IMR-90 (cell line): ENCODE results near the gene OR7A17.

Source experiments
- BHLHE40 ChIP-seq: fragments of 150-350 bp; IDR thresholded peaks from 2 replicates; pipeline ENCODE4 v1.6.1; 2016; ENCODE audit warnings: mild to moderate bottlenecking, low read depth, low read length
- CEBPB ChIP-seq: IDR thresholded peaks from 2 replicates; pipeline ENCODE4 v1.6.1; 2012; ENCODE audit warnings: low read depth, low read length, improper control_type of control experiment
- CTCF ChIP-seq: conservative IDR thresholded peaks from 2 replicates; pipeline ENCODE4 v1.5.1; 2012; ENCODE audit warnings: mild to moderate bottlenecking, low read depth, low read length, improper control_type of control experiment
- ELK1 ChIP-seq: fragments of 150-350 bp; IDR thresholded peaks from 2 replicates; pipeline ENCODE4 v1.6.1; 2016; ENCODE audit warnings: low read depth, mild to moderate bottlenecking, low read length, moderate library complexity, borderline replicate concordance
- MAFK ChIP-seq: IDR thresholded peaks from 2 replicates; pipeline ENCODE4 v1.6.1; 2012; ENCODE audit warnings: low read depth, low read length, improper control_type of control experiment
- MXI1 ChIP-seq: IDR thresholded peaks from 2 replicates; pipeline ENCODE4 v1.6.1; 2012; ENCODE audit warnings: low read depth, mild to moderate bottlenecking, low read length, moderate library complexity, borderline replicate concordance
- POLR2A ChIP-seq: IDR thresholded peaks from 2 replicates; pipeline ENCODE4 v1.6.1; 2012; ENCODE audit warnings: mild to moderate bottlenecking, low read depth, low read length
- RAD21 ChIP-seq: IDR thresholded peaks from 2 replicates; pipeline ENCODE4 v1.6.1; 2012; ENCODE audit warnings: low read length, improper control_type of control experiment
- SMC3 ChIP-seq: fragments of 150-350 bp; IDR thresholded peaks from 2 replicates; pipeline ENCODE4 v1.6.1; 2016; ENCODE audit warnings: low read depth, mild to moderate bottlenecking, antibody characterized with exemption, low read length, moderate library complexity
- USF2 ChIP-seq: fragments of 150-350 bp; IDR thresholded peaks from 2 replicates; pipeline ENCODE4 v1.6.1; 2017; ENCODE audit warnings: mild to moderate bottlenecking, antibody characterized with exemption, low read length, low read depth

GRCh38 chr19:14843578-14843977, 42.4 kb downstream of the OR7A17 start:
- TF ChIP-seq CTCF (no peak), POLR2A (no peak), CEBPB (no peak), USF2 (no peak), SMC3 (no peak), RAD21 (no peak), MXI1 (no peak), ELK1 (no peak), BHLHE40 (no peak), MAFK (no peak)
